HL-60/S4 (cell line): Measurements from ENCODE around the gene CLDN5.
"Not testable (repeated sequence)": the region's sequence is repeated elsewhere in the genome, so short reads cannot be mapped to it uniquely, and the experiment has no call there.

Experiments
- in situ Hi-C: fragments of 300-500 bp; cut with MboI; formaldehyde crosslinking; loops from 2 replicates; pipeline ENCODE4 v1.14.3; 2022; ENCODE audit warnings: low sequenced_read_pairs

The CLDN5 gene

DNA sequence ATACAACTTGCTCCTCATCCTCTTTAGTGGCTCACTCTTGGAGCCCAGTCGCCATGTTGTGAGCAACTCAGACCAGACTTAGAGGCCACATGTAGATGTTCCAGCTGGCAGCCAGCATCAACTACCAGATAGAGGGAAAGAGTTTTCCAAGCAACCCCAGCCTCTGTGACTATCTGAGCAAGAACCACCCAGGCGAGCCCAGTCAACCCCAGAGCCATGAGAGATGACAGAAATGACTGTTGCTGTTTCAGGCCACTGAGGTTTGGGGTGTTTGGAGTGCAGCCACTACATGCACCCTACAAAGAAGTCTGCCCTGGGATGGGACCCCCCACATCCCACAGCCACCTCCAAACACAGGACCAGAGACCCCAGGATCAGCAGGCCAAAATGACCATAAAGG is 24.8 kb upstream of the CLDN5 start:
- in situ Hi-C loops: no loop called here

DNA sequence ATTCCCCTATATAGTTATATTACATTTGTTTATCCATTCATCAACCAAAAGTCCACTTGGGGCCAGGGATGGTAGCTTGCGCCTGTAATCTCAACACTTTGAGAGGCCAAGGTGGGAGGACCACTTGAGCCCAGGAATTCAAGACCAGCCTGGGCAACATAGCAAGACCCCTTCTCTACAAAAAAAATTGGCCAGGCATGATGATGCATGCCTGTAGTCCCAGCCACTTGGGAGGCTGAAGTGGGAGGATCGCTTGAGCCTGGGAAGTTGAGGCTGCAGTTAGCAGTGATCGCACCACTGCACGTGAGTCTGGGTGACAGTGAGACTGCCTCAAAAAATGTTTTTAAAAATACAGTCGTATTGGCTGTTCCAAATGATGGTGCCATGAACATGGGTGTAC is 24.2 kb upstream of the CLDN5 start:
- in situ Hi-C loops: not testable (repeated sequence)

DNA sequence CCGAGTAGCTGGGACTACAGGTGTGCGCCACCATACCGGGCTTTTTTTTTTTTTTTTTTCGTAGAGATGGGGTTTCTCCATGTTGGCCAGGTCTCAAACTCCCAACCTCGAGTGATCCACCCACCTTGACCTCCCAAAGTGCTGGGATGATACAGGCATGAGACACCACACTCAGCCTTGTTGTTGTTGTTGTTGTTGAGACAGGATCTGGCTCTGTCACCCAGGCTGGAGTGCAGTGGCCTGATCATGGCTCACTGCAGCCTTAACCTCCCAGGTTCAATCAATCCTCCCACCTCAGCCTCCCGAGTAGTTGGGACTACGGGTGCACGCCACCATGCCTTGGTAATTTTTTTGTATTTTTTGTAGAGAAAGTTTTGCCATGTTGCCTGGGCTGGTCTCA is 23.4 kb upstream of the CLDN5 start:
- in situ Hi-C loops: no loop called here

DNA sequence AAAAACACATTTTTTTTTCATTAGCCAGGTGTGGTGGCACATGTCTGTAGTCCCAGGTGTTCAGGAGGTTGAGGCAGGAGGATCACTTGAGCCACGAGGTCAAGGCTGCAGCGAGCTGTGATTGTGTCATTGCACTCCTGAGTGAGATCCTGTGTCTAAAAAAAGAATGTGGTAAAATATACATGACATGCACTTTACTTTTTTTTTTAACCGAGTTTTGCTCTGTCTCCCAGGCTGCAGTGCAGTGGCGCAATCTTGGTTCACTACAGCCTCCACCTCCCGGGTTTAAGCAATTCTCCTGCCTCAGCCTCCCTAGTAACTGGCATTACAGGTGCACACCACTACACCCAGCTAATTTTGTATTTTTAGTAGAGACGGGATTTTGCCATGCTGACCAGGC is 22.5 kb upstream of the CLDN5 start:
- in situ Hi-C loops: no loop called here

DNA sequence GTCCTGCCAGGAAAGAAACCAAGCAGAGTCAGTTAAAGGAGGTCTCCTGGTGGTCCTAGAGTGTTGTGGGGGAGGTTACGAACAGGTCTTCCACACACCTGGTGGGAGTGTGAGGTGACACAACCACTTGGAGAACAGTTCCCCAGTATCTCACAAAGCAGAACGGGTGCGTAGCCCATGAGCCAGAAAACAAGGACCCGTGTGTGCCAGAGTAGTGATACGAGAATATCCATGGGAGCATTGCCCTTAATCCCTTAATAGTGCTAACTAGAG is 21.7 kb upstream of the CLDN5 start:
- in situ Hi-C loops: no loop called here

DNA sequence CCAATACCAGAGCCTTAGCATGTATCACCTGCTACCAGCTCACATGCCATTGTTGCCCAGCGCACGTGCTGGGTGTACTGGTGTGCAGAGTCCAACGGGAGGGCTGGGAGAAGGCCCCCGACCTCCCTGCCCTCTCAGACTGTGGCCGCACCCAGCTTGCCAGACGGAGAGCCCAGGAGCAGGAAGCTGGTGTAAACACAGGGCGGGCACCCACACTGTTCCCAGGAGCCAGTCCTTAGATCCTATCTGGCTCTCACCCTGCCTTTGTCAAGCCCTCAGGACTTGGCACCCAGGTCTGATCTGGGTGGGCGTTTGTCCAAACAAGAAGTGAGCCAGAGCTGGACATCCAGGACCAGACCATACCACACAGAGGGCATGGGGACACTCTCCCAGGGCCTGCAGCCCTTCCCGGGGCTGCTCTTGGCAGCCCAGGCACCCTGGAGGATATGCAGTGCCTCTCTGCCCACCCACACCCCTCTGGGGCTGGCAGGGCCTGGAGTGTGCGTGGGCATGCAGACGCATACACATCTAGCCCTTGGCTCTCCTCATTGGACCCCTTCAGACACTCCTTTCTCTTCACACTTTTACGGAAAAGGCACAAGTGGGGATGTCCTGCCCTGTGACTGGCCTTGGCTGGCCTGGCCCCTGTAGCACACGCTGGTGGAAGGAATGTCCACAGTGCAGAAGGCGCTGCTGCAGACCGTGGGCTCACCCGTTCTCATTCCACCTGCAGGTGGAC is 19.9 kb upstream of the CLDN5 start:
- in situ Hi-C loops: no loop called here

DNA sequence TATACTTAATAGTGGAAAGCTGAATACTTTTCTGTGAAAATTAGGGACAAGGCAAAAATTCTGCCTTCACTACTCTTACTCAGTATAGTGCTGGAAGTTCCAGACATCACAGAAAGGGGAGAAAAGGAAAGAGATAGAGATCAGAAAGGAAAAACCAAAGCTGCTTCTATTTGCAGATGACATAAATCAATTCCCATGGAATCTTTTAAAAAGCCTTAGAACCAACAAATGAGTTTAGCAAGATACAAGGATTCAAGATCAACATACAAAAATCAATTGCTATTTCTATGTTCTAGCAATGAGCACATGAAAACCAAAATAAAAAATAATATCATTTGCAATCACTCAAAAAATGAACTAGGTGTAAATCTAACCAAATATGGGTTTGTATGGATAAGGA is 16.2 kb upstream of the CLDN5 start:
- in situ Hi-C loops: no loop called here

DNA sequence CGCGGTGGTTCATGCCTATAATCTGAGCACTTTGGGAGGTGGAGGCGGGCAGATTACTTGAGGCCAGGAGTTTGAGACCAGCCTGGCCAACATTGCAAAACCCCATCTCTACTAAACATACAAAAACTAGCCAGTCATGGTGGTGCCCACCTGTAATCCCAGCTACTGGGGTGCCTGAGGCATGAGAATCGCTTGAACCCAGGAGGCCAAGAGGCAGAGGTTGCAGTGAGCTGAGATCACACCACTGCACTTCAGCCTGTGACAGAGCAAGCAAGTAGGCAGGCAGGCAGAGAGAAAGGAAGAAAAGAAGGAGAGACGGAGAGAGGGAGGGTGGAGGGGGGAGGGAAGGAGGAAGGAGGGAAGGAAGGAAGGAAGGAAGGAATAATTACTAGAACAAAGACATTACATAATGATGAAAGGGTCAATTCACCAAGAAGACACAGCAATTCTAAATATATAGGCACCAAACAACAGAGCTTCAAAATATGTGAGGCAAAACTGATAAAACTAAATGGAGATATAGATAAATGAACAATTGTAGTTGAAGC is 13.8 kb upstream of the CLDN5 start:
- in situ Hi-C loops: loop anchor here (10.0 kb wide), 1 partner anchor 57 kb away; no protein-coding TSS in a partner anchor

DNA sequence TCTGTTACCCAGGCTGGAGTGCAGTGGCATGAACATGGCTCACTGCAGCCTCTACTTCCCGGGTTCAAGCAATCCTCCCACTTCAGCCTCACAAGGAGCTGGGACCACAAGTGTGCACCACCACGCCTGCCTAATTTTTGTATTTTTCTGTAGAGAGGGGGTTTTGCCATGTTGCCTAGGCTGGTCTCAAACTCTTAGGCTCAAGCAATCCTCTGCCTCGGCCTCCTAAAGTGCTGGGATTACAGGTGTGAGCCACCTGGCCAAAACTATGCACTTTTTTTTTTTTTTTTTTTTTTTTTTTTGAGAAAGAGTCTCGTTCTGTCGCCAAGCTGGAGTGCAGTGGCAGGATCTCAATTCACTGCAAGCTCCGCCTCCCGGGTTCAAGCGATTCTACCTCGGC is 12.4 kb upstream of the CLDN5 start:
- in situ Hi-C loops: loop anchor here (10.0 kb wide), 1 partner anchor 58 kb away; no protein-coding TSS in a partner anchor

DNA sequence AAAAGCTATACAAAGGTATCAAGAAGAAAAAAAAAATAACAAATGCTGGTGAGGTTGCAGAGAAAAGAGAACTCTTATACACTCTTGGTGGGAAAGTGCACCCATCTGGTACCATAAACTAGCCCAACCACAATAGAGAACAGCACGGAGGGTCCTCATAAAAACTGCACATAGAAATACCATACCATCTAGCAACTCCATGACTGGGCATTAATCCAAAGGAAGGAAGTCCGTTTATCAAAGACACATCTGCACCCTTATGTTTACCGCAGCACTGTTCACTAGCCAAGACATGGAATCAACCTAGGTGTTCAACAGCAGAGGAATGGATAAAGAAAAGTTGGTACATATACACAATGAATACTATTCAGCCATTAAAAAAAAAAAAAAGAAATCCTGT is 10.8 kb upstream of the CLDN5 start:
- in situ Hi-C loops: loop anchor here (10.0 kb wide), 1 partner anchor 60 kb away; no protein-coding TSS in a partner anchor

DNA sequence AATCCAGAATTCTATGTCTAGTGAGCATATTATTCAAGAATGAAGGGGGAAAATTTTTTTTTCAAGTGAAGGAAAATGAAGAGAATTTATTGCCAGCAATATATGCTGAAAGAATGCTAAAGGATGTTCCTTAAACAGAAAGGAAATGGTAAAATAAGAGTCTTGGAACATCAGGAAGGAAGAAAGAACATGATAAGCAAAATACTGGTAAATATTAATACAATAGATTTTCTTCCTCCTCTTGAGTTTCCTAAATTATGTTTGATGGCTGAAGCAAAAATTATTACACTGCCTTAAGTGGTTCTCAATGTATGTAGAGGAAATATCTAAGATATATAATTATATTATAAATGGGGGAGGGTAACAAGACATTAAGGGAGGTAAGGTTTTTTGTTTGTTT is 9.6 kb upstream of the CLDN5 start:
- in situ Hi-C loops: loop anchor here (10.0 kb wide), 1 partner anchor 61 kb away; no protein-coding TSS in a partner anchor

DNA sequence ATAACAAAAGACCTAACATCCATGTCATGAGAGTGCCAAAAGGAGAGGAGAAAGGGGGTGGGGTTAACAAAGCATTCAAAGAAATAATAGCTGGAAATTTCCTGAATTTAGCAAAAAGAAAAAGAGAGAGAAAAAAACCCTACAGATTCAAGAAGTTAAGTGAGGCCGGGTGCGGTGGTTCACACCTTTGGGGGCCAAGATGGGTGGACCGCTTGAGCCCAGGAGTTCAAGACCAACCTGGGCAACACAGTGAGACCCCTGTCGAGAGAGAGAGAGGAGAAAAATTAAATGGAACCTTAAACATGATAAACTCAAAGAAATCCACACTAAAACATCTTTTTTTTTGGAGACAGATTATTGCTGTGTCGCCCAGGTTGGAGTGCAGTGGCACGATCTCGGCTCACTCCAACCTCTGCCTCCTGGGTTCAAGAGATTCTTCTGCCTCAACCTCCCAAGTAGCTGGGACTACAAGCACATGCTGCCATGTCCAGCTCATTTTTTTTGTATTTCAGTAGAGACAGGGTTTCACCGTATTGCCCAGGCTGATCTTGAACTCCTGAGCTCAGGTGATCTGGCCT is 8.9 kb upstream of the CLDN5 start:
- in situ Hi-C loops: loop anchor here (10.0 kb wide), 1 partner anchor 62 kb away; no protein-coding TSS in a partner anchor

DNA sequence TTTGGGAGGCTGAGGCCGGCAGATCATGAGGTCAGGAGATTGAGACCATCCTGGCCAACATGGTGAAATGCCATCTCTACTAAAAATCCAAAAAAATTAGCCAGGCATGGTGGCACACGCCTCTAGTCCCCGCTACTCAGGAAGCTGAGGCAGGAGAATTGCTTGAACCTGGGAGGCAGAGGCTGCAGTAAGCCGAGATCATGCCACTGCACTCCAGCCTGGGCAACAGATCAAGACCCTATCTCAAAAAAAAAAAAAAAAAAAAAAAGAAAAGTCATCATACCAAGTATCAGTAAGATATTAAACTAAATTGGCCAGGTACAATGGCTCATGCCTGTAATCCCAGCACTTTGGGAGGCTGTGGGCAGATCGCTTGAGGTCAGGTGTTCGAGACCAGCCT is 7.1 kb upstream of the CLDN5 start:
- in situ Hi-C loops: loop anchor here (10.0 kb wide), 1 partner anchor 63 kb away; no protein-coding TSS in a partner anchor

DNA sequence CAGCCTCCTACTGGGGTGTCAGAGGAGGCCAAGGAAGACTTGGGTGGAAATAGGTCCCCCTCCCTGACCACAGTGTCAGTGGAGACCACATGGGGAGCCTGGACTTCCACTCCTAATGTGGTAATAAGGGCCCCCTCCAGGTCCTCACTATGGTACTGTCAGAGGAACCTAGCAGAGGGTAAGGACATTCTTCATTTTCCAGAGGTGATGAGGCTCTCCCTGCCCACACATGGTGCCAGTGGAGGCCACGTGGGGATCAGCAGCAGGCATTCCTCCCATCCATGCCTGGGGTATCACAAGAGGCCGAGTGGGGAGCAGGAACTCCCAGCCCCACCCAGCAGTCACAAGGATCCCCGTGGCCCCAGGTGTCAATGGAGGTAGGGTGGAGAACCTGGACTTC is 6.5 kb upstream of the CLDN5 start:
- in situ Hi-C loops: loop anchor here (10.0 kb wide), 1 partner anchor 64 kb away; no protein-coding TSS in a partner anchor

DNA sequence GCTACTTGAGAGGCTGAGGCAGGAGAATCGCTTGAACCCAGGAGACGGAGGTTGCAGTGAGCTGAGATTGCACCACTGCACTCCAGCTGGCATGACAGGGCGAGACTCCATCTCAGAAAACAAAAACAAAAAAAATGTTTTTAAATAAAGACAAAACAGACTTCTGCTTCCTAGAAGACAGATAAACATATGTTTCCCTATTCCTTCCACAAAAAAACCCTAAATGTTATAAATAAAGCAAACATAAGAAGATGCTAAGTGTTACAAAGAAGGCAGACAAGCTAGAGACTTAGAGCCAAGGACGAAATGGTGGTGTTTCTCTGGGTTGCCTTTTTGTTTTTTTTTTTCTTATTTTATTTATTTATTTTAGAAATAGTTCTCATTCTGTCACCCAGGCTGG is 5.6 kb upstream of the CLDN5 start:
- in situ Hi-C loops: loop anchor here (10.0 kb wide), 1 partner anchor 65 kb away; no protein-coding TSS in a partner anchor

DNA sequence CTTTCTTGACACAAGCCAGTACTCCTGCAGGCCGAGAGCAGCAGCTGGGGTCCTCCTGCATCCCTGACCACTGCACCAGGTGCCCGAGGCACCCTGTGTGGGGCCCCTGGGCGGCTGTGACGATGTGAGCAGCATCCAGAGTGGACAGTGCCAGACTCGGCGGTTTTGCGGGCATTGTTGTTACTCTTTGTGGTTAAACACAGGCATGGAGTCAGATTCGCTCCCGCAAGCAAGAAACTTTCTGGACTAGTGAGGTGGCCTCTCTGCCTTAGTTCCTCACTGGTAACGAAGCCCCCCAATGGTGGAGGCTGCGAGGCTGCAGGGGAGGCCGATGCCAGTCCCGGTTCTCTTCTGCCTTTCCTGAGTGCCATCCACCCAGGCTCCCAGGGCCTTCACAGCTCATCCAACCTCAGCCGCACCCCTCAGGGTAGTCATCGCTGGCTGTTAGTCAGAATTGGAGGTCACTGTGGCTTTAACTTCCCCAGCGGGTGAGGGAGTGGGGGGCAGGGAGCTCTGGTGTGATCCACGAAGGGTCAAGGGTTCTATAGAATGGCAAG is 3.7 kb upstream of the CLDN5 start:
- in situ Hi-C loops: no loop called here

DNA sequence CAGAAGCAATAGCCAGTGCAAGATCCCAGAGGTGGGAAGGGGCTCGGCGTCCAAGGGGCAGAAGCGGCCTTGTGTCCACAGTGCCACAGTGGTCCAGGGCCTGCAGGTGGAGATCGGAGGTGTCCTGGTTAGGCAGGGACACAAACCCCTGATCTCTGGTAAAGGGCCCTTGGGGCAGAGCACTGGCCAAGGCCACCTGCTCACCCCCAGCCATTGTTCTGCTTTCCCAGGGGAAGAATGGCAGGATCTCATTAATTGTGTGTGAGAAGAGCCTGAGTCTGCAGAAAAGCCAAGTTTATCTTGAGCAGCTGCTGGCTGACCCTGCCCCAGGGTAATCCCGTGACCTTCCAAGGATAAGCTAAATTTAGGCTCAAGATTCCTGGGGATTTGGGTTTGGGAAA is 3.1 kb upstream of the CLDN5 start:
- in situ Hi-C loops: no loop called here

DNA sequence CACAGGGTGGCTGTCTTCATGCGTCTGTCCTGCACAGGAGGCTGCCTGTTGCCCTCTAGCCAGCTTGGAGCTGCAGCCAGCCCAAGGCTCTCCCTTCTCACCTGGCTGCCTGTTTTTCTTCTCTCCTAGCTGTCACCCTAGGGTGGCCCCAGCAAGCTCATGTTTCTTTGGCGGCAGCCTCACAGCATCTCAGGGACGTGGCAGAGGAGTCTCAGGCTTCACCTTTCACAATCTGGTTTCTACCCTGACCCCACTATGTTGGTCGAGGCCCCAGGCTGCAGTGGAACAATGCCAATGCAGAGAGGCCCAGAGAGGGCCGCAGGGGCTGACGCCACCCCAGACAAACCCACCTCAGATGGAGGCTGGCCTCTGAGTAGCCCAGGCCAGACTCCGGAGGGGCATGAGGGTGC is 2.5 kb upstream of the CLDN5 start:
- in situ Hi-C loops: no loop called here

DNA sequence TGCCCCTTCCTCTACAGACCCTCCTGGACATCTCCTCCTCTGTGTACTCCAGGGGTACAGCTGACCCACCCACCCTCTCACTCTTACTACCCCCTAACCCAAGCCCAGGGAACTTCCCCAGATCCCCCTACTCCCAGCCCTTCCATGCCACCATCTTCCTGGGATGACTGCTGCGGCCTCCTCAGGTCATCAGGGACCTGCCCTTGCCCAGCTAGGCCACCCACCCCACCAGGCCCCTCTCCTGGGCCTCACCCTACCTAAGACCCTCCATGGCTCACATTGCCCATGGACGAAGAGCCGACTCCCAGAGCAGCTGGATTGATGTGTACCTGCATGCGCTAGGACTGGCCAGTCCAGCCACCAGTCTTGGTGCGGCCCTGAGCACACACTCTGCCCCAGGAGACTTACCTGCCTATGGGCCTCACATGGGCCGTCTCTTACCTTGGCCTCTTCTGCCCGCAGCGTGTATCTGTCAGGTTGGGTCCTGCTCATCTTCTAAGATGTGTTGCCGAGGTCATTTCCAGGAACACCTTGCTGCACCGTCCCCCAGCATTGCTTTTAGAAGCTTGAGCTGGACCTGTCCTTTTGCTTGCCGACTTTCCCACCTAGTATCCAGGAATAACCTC is 2.0 kb upstream of the CLDN5 start:
- in situ Hi-C loops: no loop called here

DNA sequence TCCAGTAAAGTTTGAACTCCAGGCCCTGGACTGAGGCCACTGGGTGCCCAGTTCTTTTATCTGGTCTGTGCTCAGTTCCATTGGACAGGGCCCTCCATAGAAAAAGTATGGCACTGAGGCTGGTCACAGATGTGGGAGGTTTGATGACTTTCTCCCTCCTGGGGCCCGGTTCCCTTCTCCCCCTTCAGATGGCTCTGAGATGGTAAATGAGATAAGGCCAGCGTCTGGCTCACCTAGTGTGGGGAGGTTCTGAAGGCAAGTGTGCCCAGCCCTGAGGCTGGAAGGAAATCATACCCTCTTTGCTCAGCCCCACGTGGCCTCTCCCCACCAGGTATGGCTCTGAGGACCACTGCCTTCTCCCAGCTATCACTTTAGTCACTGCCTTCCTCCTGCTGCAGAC is 1.5 kb upstream of the CLDN5 start:
- in situ Hi-C loops: no loop called here

DNA sequence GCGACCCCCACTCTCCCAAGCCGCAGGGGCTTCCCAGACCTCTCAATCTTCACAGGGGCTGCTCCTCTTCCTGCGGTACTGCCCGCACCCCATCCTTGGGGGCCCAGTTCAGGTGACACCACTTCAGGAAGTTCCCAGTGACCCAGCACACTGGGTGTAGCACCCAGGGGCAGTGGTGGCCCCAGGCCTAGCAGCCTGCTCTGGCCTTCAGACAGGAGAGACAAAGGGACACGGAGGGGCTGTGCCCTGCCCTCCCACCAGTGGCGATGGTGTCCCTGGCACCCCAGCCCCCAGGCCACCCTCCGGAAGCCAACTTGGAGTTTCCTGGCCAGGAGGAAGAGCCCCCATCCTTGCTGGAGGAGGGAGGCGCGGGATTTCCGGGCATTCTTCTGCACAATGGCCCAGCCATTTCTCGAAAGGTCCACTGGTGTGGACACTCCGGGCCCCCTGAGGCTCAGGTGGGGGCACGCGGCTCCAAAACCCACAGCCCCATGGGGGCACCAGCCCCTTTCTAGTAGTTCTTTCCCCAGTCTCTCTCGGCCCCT is 978 bp upstream of the CLDN5 start:
- in situ Hi-C loops: no loop called here
